ENCODE measurements around the gene DCDC1.

DNA sequence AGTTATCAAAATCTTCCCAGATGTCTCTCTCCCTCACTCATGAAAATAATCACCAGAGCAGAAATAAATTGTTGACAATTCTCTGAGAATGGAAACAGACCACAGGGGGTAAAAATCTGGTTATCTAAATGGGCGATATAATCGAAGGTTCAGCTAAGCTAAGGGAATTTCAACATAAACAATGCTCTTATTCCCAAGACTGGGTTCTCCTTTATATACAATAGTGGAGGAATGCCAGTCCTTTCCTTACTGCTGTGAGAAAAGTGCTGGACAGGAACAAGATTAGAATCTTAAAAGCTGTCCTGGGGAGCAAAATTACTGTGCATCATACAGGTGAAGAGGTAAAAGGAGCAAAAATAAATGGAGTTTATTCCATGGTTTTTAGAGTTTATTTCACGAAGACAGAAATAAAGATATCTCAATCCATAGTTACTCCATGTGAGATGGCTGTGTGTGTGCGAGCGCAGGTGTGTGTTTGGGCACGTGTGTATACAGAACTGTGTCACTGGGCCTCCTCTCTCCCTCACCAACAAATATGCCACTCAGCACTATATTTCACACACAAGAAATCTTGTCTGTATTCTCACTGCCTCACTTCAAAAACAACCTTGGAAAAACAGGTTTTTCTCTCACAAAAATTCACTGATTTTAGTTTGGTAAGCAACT, 385.6 kb downstream of the DCDC1 start:
- TF ChIP-seq, protein P1, sequence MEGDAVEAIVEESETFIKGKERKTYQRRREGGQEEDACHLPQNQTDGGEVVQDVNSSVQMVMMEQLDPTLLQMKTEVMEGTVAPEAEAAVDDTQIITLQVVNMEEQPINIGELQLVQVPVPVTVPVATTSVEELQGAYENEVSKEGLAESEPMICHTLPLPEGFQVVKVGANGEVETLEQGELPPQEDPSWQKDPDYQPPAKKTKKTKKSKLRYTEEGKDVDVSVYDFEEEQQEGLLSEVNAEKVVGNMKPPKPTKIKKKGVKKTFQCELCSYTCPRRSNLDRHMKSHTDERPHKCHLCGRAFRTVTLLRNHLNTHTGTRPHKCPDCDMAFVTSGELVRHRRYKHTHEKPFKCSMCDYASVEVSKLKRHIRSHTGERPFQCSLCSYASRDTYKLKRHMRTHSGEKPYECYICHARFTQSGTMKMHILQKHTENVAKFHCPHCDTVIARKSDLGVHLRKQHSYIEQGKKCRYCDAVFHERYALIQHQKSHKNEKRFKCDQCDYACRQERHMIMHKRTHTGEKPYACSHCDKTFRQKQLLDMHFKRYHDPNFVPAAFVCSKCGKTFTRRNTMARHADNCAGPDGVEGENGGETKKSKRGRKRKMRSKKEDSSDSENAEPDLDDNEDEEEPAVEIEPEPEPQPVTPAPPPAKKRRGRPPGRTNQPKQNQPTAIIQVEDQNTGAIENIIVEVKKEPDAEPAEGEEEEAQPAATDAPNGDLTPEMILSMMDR (IDR thresholded peaks at IDR 0.05) = no peak
- TF ChIP-seq POLR2A (IDR thresholded peaks at IDR 0.05) = no peak

Measured in adrenal gland (tissue), 5 donors.